NCI-H2227 (cell line): ENCODE data around the gene LMX1A.
A peak's percentile ranks its signal among the peaks of the same experiment; 100 is the strongest.

Experiments used
- DNase-seq: peaks from one replicate; lab custom pipeline; 2025; ENCODE audit not compliant: unreplicated experiment; lab: John Stamatoyannopoulos, UW

LMX1A gene

DNA sequence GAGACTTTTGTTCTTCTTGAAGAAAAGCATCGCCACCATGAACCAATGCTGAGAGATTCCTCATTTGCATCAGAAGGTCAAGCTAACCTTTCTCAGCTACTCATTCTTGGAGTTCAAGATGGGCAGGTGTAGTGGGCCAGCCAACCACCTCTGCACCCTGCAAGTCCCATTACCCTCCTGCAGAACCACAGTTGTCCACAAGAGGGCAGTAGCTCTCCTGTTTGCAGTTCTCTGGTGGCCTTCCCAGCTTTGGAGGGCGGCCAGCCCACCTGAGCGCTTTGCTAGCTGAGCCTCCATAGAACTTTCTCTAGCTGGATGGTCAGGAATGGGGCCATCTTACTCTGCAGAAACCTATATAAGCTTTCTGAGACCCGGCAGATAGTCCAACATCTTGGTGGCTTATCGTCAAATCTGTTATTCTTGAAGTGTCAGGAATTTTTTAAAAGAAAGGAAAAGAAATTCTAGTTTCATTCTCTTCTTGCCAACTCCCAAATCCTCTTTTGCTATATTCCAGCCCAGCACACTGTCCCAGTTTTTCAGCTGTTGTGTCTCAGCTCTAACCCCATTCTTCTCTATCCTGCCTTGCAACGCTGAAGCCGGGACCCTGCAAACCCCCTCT, 11.0 kb upstream of the LMX1A start:
- DNase-seq: peak; percentile 83

- no peak for DNase-seq
These were observed 8.8 kb upstream of the LMX1A start for GRCh38 chr1:165365341-165365740.

- DNase-seq: no peak
These were observed 8.1 kb upstream of the LMX1A start for GRCh38 chr1:165364568-165365133.

- no peak for DNase-seq
These were observed 361 bp upstream of the LMX1A start for GRCh38 chr1:165356876-165357275.

- DNase-seq: no peak
These were observed 1.2 kb downstream of the LMX1A start for GRCh38 chr1:165355139-165355976.

DNA sequence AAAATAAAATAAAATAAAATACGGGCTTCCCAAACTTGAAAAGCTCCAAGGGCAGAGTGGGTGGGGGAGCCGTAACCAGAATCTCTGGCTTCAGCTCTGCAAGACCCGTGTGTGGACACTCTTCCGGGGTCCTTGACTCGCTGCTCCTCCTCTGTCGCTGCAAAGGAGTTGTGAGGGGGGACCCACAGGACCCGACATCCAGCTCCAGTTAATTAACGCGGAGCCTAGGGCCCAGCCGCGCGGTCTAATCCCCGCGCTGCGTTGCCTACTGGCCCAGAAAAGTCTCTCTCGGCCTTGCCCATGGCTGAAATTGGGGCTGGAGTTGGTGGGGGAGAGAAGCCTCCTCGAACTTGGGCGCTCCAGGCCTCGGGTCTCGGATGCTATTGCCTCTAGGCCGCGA, 1.8 kb downstream of the LMX1A start:
- no peak for DNase-seq

- DNase-seq: no peak
These were observed 2.5 kb downstream of the LMX1A start for GRCh38 chr1:165353731-165354671.

DNA sequence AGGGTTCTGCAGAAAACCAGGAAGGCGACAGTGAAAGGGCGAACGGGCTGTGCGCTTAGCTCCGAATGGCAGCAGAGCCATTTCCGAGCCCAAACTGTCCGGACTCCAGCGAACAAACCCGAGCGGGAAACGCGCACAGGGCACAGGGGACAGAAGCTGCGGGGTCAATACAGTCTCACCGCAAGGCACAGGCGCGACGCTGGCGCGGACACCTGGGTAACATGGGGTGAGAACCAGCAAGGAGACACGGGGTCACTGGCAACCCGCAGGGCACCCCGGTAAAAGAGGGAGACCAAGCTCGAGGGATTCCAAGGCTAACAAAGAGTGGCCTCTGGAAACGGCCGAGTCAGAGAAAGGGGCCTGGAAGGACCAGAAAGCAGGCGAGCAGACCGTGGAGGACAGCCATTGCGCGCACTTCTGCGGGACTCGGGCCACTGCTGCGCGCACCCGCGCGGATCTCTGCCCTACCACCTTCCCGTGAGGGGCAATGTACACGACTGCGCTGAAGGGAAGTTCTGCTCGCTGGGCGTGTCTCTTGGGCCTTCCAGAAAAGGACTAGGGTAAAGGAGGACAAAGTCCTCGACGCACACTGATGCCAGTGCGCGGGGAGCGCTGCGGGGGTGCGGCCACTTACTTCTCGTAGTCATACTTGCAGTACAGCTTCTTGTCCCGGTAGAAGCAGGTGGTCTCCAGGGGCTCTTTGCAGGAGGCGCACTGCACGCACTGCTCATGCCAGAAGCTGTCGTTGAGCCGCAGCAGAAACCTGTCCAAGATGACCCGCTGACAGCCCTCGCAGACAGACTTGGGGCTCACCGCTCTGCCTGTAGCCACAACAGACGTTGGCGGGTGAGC, 3.8 kb downstream of the LMX1A start:
- DNase-seq: no peak

GRCh38 chr1:165351863-165352441, 4.6 kb downstream of the LMX1A start:
- DNase-seq: no peak

GRCh38 chr1:165350840-165351239, 5.7 kb downstream of the LMX1A start:
- DNase-seq: peak; percentile 21

GRCh38 chr1:165345502-165345901, 11.0 kb downstream of the LMX1A start:
- DNase-seq: no peak

DNA sequence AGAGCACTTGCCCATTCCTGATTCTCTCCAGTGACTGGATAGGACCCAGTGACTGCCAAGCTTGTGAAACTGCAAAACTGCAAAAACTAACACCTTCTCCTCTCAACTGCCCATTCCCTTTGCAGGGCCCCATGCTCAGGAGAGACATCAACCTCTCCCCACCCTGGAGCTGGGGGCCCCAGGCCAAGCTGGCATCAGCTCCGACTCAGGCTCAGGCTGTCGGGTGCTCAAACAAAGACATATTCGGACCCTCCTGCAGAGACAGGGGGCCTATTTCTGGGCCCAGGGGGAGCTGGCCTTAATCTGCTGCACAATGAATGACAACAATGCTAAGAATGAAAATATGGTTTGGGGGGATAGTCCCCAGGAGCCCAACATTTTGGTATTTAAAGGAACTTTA, 11.8 kb downstream of the LMX1A start:
- DNase-seq: no peak

GRCh38 chr1:165344198-165344597, 12.3 kb downstream of the LMX1A start:
- DNase-seq: no peak

DNA sequence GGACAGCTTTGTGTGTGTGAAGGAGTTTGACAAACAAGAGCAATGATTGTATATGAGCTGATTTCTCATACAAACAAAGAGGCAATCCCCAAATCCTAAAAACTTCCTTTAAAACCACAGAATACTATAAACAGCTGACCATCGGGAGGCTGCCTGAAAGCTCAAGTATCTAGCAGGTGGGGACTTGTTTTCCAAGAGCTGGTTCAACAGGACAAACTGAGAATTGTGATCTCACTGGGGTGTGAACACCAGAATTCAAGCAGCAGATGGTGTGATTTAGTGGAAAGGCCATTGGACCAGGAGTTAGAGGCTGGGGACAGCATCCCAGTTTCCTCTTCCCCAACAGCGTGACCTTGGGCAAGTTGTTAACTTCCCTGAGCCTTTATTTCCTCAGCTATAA, 13.9 kb downstream of the LMX1A start:
- no peak for DNase-seq

GRCh38 chr1:165342168-165342567, 14.3 kb downstream of the LMX1A start:
- DNase-seq: no peak

DNA sequence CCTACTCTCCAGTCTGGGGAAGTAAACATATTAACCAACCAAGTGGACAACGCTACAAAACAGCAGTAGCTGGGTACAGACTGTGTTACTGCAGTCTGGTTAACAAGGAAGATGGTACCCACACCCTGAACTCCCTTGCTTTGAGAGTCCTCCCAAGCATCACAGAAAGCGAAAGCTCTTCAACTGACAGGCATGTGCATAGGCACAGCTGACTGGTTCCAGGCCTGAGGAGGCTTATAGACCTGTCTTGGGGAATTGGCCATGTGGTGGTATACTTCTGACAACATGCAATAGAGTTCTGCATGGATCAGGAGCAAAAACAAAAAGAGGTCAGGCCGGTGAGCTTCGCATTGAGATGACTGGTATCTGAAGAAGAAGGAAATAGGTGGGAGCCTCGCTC, 17.4 kb downstream of the LMX1A start:
- no peak for DNase-seq

DNA sequence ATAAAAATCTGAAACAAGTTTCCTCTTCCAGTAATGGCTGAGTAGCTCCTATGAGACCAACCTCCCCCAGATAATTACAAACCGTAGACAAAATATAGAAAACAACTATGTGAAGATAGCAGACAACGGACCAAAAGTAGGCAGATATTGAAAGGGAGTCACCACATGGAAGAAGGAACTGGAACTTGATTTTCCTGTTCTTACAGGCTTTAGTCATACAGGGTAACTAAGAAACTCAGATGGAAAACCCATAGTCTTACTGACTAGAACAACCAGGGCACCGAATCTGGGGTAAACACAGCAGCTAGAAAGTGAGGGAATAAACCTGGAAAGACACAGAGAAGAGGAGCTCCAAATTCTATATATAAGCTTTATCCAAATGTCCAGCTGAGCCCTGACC, 26.0 kb downstream of the LMX1A start:
- DNase-seq: no peak

DNA sequence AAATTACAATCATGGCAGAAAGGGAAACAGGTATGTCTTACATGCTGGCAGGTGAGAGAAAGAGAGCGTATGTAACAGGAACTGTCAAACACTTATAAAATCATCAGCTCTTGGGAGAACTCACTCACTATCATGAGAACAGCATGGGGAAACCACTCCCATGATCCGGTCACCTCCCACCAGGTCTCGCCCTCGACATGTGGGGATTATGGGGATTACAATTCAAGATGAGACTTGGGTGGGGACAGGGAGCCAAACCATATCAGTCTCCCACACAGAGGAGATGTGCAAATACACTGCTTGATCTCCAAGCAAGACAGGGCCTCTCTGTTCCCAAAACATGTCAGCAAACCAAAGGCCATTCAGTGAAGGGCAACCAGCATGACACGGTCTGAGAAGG, 27.4 kb downstream of the LMX1A start:
- no peak for DNase-seq

DNA sequence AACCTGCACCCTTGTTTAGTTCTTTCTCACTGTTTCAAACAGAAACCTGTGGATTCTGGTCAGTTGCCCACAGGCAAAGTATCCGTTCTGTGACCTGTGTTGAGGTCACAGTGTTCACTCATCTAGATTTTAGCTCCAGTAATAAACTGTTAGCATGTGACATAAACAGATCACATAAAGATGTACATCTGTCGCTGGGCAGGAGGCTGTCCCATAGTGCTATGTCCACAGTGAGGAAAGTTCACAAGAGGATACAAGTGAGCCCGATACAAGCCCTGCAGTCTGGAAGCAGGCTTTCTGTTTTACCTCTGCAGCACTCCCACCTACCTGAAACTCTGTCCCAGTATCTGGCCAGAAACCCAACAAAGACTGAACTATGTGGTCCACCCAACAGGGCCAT, 28.4 kb downstream of the LMX1A start:
- no peak for DNase-seq

- DNase-seq: no peak
These were observed 29.0 kb downstream of the LMX1A start for GRCh38 chr1:165327538-165327937.
